CD4-positive, alpha-beta T cell treated with Interleukin-4 for 4 hours (primary cell): Measurements from ENCODE around the gene WDFY4.
"Not testable (repeated sequence)": the region's sequence is repeated elsewhere in the genome, so short reads cannot be mapped to it uniquely, and the experiment has no call there.

ENCODE experiments used
- DNase-seq: peaks from one replicate; pipeline ENCODE4 v3.0.0-alpha.2; 2020

WDFY4 gene

GRCh38 chr10:48684792-48685623 lies at the start of gene WDFY4:
Gene WDFY4, plus strand, starts transcription at chr10:48684873. Its CDS starts 24,860 bp downstream, at chr10:48709733.
- DNase-seq = no peak

GRCh38 chr10:48634984-48635557 lies 49.6 kb upstream of the WDFY4 start:
- no peak for DNase-seq

GRCh38 chr10:48636231-48636630 lies 48.4 kb upstream of the WDFY4 start:
- no peak for DNase-seq

- no peak for DNase-seq
Measured at GRCh38 chr10:48636901-48637300, 47.8 kb upstream of the WDFY4 start.

- DNase-seq = no peak
Measured at GRCh38 chr10:48638158-48638557, 46.5 kb upstream of the WDFY4 start.

GRCh38 chr10:48638739-48639527 lies 45.7 kb upstream of the WDFY4 start:
- DNase-seq = no peak

- DNase-seq = no peak
Measured at GRCh38 chr10:48639632-48640031, 45.0 kb upstream of the WDFY4 start.

- no peak for DNase-seq
Measured at GRCh38 chr10:48640326-48640725, 44.3 kb upstream of the WDFY4 start.

GRCh38 chr10:48641099-48641690 lies 43.5 kb upstream of the WDFY4 start:
- not testable (repeated sequence) for DNase-seq

GRCh38 chr10:48645600-48645999 lies 39.1 kb upstream of the WDFY4 start:
- DNase-seq = no peak

GRCh38 chr10:48647073-48647472 lies 37.6 kb upstream of the WDFY4 start:
- DNase-seq = not testable (repeated sequence)

GRCh38 chr10:48648172-48648942 lies 36.3 kb upstream of the WDFY4 start:
- no peak for DNase-seq

GRCh38 chr10:48649349-48649944 lies 35.2 kb upstream of the WDFY4 start:
- DNase-seq = no peak

- DNase-seq = no peak
Measured at GRCh38 chr10:48651293-48651692, 33.4 kb upstream of the WDFY4 start.

- DNase-seq = no peak
Measured at GRCh38 chr10:48651839-48652238, 32.8 kb upstream of the WDFY4 start.

GRCh38 chr10:48652344-48652743 lies 32.3 kb upstream of the WDFY4 start:
- no peak for DNase-seq

- no peak for DNase-seq
Measured at GRCh38 chr10:48653347-48653746, 31.3 kb upstream of the WDFY4 start.

GRCh38 chr10:48653944-48654698 lies 30.6 kb upstream of the WDFY4 start:
- no peak for DNase-seq

GRCh38 chr10:48655411-48656240 lies 29.0 kb upstream of the WDFY4 start:
- no peak for DNase-seq

- peak; percentile 67 for DNase-seq
Measured at GRCh38 chr10:48656241-48656913, 28.3 kb upstream of the WDFY4 start.
